Prostate gland (tissue), 2 donors: ENCODE data around the gene TTC19. TPM values are rescaled to one million over a fixed set of nuclear protein-coding genes. Genes with fewer than 3 reads are reported as not detected.

Source experiments
- DNase-seq: peaks from one replicate; pipeline ENCODE4 v3.0.0-alpha.2; 2019; ENCODE audit warnings: low spot score
- H3K27ac ChIP-seq, 2 donors: fragments of 200-600 bp; sonication (generic); 2 replicates each; pipeline ENCODE4 v1.5.1; 2017 to 2019
- H3K27me3 ChIP-seq: fragments of 200-600 bp; sonication (generic); replicated peaks from 2 replicates; pipeline ENCODE4 v1.5.1; 2019; ENCODE audit not compliant: insufficient read depth
- H3K36me3 ChIP-seq, 2 donors: fragments of 200-600 bp; sonication (generic); 1 replicate in 1 of 2; 2 replicates in 1 of 2; pipeline versions ENCODE4 v1.5.1 to v1.8.1; 2017 to 2019
- H3K4me1 ChIP-seq: fragments of 200-600 bp; sonication (generic); replicated peaks from 2 replicates; pipeline ENCODE4 v1.5.1; 2019
- H3K4me3 ChIP-seq, 2 donors: fragments of 200-600 bp; sonication (generic); 2 replicates each; pipeline ENCODE4 v1.5.1; 2017 to 2019
- H3K9me3 ChIP-seq: fragments of 200-600 bp; sonication (generic); 2 replicates; pipeline ENCODE4 v1.5.1; 2017
- CTCF ChIP-seq, 4 experiments: fragments of 200-600 bp in 2 of 4; fragments of 450-650 bp in 2 of 4; sonication (generic) in 2 of 4; IDR thresholded peaks; 1 replicate in 3 of 4; 2 replicates in 1 of 4; pipeline ENCODE4 v1.5.1; 2016 to 2019; ENCODE audit warnings: antibody characterized with exemption in 4 of 4, mild to moderate bottlenecking in 2 of 4, moderate library complexity in 2 of 4
- POLR2A ChIP-seq: fragments of 450-650 bp; IDR thresholded peaks from one replicate; pipeline ENCODE4 v1.6.1; 2016; ENCODE audit warnings: antibody characterized with exemption, mild to moderate bottlenecking
- POLR2AphosphoS5 ChIP-seq: sonication (generic); formaldehyde crosslinking; IDR thresholded peaks from one replicate; pipeline ENCODE4 v1.6.1; 2017; ENCODE audit warnings: antibody characterized with exemption
- WGBS: methylation state at CpG from one replicate; pipeline ENCODE4 v1.1.5; 2018; 5-methylcytosine and 5-hydroxymethylcytosine counted together
- intact Hi-C: fragments of 100-400 bp; cut with DNase I; formaldehyde crosslinking; loops from one replicate; pipeline ENCODE4 v1.14.2; 2022
- total RNA-seq, 2 donors: library from RNA; depleted of rRNA; stranded (reverse); fragments of >200 nt; gene quantifications; one replicate each; pipeline ENCODE4 v1.1.0, GENCODE V29; 2016

TTC19 gene
- total RNA-seq, 2 donors from 2014 or later = 87.9 to 100 TPM

DNA sequence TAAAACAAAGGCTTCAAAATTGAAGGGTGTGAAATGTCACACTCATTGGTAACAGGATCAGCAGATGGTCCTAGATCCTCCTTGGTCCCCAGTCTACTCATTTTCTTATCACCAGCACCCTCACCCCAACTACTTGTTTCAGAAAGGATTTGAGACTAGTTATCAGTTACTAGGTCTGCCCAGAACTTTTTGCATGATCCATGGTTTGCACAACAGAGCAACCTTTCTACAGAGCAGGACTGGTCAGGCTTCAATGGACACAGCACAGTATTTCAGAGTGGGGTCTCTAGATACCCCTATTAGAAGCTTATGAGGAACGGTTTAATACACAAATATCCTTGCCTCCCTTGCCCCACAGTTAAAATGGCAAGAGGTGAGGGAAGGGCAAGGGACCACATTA is 25.6 kb downstream of the TTC19 start:
- Histone ChIP-seq H3K36me3 (peaks cover 0 to 11% of the 10 kb centered on the region in 2 donors), H3K4me1 (no peaks in the 10 kb centered on the region), H3K4me3 (no peak overlapping the region), H3K27ac (no peak overlapping the region), H3K27me3 (no peaks in the 10 kb centered on the region), H3K9me3 (no peaks in the 10 kb centered on the region)
- TF ChIP-seq CTCF (IDR thresholded peaks at IDR 0.05) = no peak
- TF ChIP-seq POLR2AphosphoS5 = no peak
- TF ChIP-seq POLR2A = no peak
- 96% methylated on average over 1 of the region's 1 CpG for WGBS
- no peak for DNase-seq
- intact Hi-C loops = no loop called here

GRCh38 chr17:16026895-16027294 is 27.3 kb downstream of the TTC19 start:
- intact Hi-C loops = no loop called here
- Histone ChIP-seq H3K27ac (no peak overlapping the region), H3K27me3 (no peaks in the 10 kb centered on the region), H3K9me3 (no peaks in the 10 kb centered on the region), H3K4me1 (no peaks in the 10 kb centered on the region), H3K36me3 (peaks cover 0 to 11% of the 10 kb centered on the region in 2 donors), H3K4me3 (no peak overlapping the region)
- no peak for TF ChIP-seq POLR2AphosphoS5
- TF ChIP-seq POLR2A = no peak
- no peak for TF ChIP-seq CTCF (IDR thresholded peaks at IDR 0.05)
- no peak for DNase-seq
- 92% methylated on average over 5 of the region's 5 CpGs for WGBS

DNA sequence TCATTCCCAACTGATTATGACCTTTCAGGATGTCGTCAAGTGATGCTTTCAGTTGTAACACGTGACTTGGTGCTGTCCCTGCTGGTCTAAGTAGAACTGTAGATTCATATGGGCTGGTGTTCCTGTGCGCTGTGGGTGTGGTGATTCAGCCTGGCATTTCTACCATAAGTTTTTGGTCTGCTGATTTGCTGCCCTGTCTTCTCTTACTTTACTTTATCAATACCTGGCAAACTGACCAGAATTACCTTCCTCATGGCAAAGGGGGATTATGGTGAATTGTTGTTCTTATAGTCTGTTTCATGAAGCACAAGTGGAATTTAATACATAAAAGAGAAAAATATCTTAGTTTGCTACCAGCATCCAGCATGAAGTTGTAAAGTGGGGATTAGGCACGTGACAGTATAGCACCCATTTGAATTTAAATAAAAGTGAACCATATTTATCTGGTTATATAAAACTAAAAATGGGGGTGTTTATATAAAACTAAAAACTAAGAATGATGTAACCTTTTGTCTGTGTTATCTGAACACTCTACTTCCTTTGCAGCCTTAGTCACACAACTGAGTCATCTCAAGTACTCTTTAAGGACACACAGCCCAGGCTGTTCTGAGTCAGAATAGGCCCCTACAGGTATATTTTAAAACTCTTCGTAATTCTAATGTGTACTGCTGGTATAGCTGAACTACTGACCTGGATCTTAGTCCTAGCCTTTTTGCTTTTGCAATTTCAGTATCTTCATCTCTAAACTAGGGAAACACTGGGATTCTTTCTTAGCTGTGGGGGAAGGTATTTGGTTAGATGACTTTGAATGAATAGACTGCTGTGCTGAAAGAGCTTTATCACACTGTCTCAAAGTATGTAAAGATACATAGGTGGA is 28.3 kb downstream of the TTC19 start:
- H3K27ac ChIP-seq = no peak overlapping the region
- H3K36me3 ChIP-seq = peaks cover 0 to 11% of the 10 kb centered on the region in 2 donors
- no peak for DNase-seq
- H3K27me3 ChIP-seq = no peaks in the 10 kb centered on the region
- TF ChIP-seq CTCF (IDR thresholded peaks at IDR 0.05) (no peak), POLR2A (no peak), POLR2AphosphoS5 (no peak)
- no peaks in the 10 kb centered on the region for H3K4me1 ChIP-seq
- no peaks in the 10 kb centered on the region for H3K9me3 ChIP-seq
- WGBS = 80% methylated on average over 5 of the region's 5 CpGs
- H3K4me3 ChIP-seq = no peak overlapping the region
- intact Hi-C loops = no loop called here

GRCh38 chr17:16033729-16034349 is 34.2 kb downstream of the TTC19 start:
- H3K9me3 ChIP-seq = no peaks in the 10 kb centered on the region
- DNase-seq = no peak
- H3K27ac ChIP-seq = no peak overlapping the region
- intact Hi-C loops = no loop called here
- no peaks in the 10 kb centered on the region for H3K27me3 ChIP-seq
- TF ChIP-seq POLR2AphosphoS5 (no peak), CTCF (IDR thresholded peaks at IDR 0.05) (no peak), POLR2A (no peak)
- 94% methylated on average over 7 of the region's 7 CpGs for WGBS
- H3K4me1 ChIP-seq = no peaks in the 10 kb centered on the region
- H3K36me3 ChIP-seq = peaks cover 0 to 6% of the 10 kb centered on the region in 2 donors
- H3K4me3 ChIP-seq = no peak overlapping the region
